Skin of body (tissue), 2 donors: ENCODE data around the gene ABHD17A. TPM values are rescaled to one million over a fixed set of nuclear protein-coding genes. Genes with fewer than 3 reads are reported as not detected.
"Not testable (repeated sequence)": the region's sequence is repeated elsewhere in the genome, so short reads cannot be mapped to it uniquely, and the experiment has no call there.

ENCODE experiments used
- DNase-seq: peaks from one replicate; lab custom pipeline; 2025; lab: John Stamatoyannopoulos, UW
- total RNA-seq: library from RNA; depleted of rRNA; stranded (reverse); fragments of >200 nt; gene quantifications from one replicate; pipeline ENCODE4 v1.2.3, GENCODE V29; 2014

Gene ABHD17A
- total RNA-seq, 1 donor from 2014 or later, result 28.3 TPM

DNA sequence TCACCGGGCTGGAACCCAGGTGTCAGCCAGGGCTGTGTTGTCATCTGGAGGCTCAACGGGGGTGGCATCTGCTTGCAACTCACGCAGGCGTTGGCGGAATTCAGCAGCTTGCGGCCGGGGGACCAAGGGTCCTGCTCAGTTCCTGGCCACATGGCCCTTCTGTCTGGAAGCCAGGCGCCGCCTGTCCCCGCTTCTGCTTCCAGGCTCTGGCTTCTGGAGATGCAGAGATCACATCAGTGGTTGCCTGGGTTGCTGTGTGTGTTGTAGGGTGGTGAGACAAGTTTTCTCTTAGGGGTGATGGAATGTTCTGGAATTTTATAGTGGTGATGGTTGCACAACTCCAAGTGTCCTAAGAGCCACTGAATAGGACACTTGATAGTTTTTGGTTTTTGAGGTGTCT lies 24.9 kb upstream of the ABHD17A start:
- DNase-seq, result no peak

DNA sequence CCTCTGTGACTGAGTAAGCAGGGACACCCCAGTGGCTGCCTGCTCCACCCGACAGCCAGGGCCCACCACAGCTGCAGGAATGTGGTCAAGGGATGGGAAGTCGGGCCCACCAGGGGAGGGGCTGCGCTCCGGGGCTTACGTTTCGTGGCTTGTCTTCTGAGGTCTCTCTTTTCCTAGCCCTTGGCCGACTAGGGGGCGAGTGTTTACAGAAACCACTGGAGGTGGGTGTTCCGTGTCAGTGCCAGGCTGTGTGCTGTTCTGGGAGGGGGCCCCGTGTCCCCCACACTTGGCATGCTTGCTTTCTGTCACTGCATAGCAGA lies 24.4 kb upstream of the ABHD17A start:
- no peak for DNase-seq

DNA sequence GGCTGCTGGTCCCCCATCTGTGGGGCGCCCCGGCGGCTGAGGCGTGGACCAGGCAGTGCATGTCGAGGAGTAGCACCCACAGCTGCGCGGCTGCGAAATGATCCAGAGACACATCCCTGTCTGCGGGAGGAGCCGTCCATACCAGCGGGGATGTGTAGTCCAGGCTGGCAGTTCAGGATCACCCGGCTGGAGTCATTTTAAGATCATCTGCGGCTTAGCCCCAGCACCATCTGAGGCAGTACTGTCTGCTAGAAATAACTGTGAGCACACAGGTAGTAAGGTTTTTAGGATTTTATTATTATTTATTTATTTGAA lies 23.0 kb upstream of the ABHD17A start:
- no peak for DNase-seq

DNA sequence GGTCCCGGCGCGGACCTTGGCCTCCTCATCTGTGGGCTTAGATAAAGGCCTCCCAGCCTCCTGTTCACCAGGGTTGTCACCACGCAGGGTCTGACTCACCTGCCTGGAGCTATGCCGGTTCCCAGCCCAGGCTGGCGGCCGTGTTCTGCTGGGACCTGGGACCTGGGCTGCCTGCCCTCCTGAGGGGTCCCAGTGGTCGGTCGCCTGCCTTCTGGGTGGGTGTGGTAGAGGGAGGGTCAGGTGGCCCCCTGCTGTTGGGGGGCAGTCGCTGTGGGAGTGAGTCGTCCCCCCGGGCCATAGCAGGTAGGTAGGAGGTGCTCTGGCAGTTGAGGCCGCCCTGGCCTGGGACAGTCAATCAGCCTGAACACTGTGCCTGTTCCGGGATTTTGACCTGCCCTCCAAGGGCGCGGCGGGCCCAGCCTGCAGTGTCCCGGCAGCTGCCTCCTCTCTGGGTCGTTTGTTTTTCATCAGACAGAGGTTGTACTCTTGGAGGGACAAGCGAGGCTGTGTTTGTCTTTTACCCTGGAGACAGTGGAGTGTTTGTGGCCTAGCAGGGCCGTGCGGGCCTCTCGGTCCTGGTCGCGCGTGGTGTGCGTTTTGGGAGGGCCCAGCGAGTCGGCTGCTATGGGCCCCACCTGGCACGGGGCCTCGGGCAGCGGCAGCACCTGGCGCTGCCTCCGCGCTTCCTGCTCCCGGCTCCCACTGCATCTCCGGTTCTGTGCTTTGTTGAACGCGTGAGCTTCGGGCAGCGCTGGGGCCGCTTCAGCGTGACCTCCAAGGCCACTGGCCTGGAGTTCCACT lies 22.5 kb upstream of the ABHD17A start:
- no peak for DNase-seq

DNA sequence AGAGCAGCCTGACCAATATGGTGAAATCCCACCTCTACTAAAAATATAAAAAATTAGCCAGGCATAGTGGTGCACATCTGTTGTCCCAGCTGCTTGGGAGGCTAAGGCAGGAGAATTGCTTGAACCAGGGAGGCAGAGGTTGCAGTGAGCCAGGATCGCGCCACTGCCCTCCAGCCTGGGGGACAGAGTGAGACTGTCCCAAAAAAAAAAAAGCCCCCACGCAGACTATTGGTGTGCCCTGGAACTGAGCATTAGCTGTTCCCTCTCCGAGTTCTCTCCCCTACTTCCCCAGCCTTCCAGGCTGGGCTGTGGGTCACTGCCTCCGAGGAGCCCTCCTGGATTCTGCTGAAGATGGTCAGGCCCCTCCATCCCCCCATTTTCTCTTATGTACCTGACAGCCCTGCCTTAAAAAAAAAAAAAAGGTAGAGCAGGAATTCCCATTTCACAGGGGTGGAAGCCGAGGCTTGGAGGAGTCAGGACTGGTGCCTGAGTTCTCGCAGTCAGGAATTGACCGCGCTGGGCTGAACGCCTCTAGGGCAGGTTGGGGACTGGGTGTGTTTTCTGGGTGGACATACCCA lies 21.8 kb upstream of the ABHD17A start:
- DNase-seq, result no peak

DNA sequence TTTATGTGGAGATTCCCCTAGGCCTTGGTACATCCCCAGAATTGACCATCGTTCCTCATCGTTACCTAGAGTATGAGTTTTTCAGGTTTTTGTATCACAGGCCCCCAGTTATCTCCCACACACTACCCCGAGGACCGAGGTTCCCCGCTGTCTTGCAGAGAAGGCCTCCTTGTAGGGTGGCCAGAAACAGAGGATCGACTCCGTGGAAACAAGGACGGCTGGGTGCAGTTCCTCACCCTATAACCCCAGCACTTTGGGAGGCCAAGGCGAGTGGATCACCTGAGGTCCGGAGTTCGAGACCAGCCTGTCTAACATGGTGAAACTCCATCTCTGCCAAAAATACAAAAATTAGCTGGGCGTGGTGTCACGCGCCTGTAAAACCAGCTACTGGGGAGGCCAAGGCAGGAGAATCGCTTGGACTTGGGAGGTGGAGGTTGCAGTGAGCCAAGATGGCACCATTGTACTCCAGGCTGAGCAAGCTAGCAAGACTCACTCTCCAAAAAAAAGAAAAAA lies 20.6 kb upstream of the ABHD17A start:
- DNase-seq, result no peak

DNA sequence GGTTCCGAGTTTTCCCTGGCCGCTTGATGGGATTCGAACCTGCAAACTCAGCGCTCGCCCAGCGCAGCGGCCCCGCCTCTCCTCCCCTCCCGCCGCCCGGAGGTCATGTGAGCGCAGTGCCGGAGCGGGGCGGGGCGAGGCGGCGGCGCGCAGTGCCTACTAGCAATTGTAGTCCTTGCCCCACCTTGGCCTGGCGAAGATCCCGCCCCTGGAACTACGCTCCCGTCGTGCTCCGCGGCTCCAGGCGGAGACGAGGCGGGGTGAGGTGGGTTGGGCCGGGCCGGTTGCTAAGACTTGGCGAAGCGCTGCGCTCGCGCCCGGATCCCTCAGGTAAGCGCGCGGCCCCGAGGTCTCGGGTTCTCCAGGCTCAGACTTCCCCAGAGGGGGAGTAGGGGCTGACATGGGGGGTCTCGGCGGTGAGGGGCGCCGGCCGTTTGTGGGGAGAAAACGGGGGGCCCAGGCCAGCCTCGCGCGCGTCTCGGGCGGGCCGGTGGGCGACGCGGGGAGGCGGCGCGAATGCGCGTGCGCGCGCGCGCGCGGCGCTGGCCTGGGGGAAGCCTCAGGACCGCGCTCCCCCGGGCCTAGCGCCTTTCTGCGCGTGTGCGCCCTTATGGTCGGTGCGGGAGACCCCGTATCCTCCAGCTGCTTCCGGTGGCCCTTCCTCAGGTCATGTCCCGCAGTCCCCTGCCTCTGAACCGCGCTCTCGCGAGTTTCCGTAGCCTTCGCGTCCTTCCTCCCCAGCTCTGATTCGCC lies 20.0 kb upstream of the ABHD17A start, which contains the start of the genes ADAT3 and SCAMP4:
TSS of gene ADAT3 (plus strand) at position 290 of the 753 bp plus-strand sequence. CDS start 6,649 bp downstream, outside the sequence.
TSS of gene SCAMP4 (plus strand) at position 290 of the 753 bp plus-strand sequence. CDS start 9,621 bp downstream, outside the sequence.
- DNase-seq, result peak; percentile 98

DNA sequence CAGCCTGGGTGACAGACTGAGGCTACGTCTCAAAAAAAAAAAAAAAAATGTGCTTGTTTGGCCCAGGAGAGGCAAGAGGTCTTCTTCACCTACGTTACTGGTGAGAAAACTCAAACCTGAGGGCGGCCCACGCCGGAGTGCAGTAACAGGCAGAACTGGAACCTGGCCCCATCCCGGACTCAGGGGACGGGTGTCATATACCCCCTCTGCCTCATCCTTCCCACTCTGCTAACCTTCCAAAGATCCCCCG lies 19.5 kb upstream of the ABHD17A start:
- DNase-seq, result no peak

DNA sequence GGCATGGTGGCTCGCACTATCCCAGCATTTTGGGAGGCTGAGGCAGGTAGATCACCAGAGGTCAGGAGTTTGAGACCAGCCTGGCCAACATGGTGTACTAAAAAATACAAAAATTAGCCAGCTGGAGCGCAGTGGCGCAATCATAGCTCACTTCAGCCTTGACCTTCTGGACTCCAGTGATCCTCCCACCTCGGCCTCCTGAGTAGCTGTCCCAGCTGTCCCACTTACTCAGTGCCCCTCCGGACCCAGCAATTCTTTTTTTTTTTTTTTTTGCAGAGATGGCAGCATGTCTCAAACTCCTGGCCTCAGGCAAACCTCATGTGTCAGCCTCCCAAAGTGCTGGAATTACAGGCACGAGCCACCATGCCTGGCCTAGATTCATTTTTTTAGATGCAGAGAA lies 17.6 kb upstream of the ABHD17A start:
- DNase-seq, result no peak

DNA sequence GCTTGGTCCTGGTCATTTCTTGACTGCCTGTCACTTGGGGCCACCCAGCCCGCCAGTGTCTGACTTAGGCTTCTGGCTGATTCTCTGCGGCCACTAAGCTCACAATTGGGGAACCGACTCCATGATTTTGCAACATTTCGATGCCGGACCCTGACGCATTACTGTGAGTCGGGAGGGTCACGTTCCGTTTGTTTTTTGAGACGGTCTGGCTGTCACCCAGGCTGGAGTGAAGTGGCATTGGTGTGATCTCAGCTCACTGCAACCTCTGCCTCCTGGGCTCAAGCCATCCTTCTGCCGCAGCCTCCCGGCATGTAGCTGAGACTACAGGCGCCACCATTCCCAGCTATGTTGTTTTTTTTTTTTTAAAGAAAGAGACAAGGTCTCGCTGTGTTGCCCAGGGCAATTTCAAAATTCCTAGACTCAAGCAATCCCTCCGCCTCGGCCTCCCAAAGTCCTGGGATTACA lies 16.7 kb upstream of the ABHD17A start:
- no peak for DNase-seq

DNA sequence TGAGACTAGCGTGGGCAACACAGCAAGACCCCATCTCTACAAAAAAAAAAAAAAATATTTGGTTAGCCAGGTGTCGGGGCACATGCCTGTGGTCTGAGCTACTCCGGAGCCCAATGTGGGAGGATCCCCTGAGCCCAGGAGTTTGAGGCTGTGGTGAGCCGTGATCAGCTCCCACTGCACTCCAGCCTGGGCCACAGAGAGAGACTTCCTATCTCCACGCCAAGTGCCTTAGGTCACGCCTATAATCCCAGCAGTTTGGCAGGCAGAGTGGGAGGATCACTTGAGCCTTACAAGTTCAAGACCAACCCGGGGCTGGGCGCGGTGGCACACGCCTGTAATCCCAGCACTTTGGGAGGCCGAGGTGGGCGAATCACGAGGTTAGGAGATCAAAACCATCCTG lies 11.2 kb upstream of the ABHD17A start:
- no peak for DNase-seq

DNA sequence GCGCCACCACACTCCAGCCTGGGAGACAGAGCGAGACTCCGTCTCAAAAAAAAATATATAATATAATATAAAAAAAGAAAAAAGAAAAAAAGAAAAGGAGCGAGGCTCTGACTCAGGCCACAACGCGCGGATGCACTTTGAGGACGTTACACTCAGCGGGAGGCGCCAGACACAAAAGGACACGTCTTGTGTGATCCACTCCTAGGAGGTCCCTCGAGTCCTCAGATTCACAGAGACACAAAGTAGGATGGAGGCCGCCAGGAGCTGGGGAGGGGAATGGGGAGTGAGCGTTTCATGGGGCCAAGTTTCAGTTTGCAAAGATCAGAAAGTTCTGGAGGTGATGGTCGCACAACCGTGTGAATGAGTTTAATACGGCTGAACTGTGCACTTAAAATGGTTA lies 8.5 kb upstream of the ABHD17A start:
- DNase-seq, result no peak

DNA sequence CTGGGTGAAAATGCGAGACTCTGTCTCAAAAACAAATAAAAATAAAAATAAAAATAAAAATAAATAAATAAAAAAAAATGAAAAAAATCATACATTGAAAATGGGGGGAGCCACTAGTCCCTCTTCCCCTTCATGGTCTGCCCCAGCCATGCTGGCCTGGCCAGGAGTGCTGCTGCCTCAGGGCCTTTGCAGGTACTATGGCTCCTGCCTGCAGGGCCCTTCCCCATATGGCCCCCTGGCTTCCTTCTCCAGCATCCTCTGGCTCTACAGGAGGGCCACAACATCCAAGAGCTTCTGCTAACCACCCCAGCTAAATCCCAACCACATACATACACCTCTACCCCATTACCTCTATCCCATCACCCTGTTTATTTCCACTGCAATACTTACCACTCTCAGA lies 4.6 kb upstream of the ABHD17A start:
- DNase-seq, result no peak

DNA sequence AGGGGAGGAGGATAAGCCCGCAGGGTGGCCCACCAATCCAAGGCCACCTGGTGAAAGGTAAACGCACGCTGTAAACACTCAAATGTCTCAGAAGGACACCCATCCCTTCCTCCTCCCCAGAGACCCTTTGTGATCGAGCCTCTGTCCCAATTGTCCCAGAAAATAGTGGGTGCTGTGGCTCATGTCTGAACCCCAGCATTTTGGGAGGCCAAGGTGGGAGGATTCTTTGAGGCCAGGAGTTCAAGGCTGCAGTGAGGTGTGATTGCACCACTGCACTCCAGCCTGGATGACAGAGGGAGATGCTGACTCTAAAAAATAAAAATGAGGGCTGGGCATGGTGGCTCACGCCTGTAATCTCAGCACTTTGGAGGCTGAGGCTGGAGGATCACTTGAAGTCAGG lies 3.1 kb upstream of the ABHD17A start:
- no peak for DNase-seq

DNA sequence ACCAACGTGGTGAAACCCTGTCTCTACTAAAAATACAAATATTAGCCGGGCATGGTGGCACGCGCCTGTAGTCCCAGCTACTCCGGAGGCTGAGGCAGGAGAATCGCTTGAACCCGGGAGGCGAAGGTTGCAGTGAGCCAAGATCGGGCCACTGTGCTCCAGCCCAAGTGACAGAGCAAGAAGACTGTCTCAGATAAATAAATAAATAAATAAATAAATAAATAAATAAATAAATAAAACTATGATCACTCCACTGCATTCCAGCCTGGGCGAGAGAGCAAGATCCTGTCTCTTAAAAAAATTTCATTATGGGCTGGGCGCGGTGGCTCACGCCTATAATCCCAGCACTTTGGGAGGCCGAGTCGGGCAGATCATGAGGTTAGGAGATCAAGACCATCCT lies 1.1 kb upstream of the ABHD17A start:
- DNase-seq, result not testable (repeated sequence)

DNA sequence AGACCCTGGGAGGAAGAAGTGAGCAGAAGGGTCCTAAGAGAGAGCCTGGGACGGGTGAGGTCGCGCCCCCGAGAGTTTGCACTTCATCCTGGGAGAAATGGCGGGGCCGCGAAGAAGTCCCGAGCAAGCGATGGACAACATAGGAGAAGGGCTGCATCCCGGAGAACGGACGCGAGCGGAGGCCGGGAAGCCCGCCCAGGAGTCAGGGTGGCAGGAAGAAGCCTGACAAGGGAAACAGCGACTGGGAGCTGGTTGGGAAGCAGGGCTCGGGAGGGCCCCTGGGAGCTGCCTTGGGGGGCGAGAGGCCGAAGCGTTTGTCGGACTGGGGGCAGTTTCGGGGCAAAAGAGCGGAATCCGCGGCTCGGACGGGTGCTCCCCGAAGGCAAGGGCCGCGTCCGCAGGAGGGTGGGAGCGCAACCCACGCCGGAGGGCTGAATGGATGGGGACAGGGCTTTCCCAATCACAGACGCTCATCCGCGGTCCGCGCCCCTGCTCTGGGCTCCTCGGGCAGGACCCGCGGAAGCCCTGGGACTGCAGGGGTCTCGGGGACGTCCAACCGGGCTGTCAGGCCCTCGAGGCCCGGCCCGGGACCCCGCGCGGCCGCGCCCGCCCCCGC lies 469 bp downstream of the ABHD17A start:
- no peak for DNase-seq

DNA sequence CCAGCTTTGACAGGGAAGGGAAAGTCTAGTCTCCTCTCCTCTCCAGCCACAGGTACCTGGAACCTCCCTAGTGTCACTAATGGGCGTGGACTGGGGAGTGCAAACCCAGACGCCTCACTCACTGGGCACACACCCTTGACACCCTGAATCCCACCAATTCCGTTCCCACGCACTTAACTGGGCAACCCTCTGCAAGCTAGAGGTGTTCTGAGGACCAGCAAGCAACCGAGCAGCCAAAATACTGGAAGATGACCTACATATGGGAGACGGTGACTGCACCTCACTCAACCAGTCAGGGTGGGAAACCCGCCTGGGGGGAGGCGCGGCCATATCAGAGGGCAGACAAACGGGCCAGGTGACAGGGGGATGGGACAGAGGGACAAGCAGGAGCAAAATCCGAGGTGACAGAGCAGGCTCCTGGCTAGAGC lies 991 bp downstream of the ABHD17A start:
- DNase-seq, result no peak

DNA sequence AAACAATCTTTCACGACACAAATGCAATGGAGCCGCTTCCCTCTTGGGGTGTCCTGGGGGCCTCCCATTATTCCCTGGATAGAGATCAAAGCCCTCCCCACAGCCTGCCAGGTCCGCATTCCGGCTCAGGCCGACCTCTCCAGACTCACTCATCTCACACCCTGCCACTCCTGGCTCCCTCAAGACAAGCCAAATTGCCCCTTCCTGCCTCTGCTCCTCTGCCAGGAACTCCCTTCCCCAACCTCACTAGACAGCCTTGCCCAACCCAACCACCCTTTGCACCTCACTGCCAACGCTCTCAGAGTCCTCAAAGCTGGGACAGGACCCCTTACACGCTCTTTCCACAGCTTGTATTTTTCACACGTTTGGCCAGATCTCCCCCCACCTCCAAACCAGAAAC lies 1.5 kb downstream of the ABHD17A start:
- no peak for DNase-seq

DNA sequence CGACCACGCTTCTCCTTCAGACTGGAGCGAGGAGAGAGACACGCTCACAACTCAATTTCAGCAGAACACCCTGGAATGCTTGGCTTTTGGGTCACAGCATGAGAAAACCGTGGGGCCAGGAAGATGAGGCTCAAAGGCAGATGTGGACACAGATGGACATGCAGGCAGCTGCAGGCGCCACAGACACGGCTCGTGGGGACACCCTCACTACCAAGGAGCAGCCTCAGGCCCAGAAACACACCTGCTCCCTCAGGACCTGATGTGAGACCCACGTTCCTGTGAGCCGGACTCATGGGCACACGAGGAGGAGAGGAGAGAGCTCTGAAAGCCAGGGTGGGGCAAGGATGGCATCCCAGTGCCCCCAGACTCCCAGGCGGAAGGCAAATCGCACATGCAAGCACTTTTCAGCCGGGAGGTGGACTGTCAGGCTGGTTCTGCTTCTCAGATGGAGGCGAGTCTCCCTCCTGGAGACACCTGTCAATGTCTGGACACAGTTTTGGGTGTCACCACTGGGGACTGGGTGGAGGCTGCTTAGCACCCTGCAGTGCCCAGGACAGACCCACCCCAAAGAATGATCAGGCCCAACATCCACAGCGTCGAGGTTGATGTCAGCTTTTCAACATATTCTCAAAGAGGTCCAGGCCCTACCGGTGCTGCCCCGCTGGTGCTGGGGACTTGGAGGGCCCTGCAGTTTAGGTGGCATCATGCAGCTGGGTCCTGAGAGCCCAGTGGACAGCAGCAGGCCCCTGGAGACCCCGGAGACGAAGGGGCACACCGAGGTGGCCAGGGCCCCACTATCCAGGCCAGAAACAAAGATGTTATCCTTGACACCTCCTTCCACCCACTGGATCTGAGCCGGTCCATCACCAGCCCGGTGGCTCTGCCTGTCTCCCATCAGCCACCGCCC lies 2.3 kb downstream of the ABHD17A start:
- DNase-seq, result no peak

DNA sequence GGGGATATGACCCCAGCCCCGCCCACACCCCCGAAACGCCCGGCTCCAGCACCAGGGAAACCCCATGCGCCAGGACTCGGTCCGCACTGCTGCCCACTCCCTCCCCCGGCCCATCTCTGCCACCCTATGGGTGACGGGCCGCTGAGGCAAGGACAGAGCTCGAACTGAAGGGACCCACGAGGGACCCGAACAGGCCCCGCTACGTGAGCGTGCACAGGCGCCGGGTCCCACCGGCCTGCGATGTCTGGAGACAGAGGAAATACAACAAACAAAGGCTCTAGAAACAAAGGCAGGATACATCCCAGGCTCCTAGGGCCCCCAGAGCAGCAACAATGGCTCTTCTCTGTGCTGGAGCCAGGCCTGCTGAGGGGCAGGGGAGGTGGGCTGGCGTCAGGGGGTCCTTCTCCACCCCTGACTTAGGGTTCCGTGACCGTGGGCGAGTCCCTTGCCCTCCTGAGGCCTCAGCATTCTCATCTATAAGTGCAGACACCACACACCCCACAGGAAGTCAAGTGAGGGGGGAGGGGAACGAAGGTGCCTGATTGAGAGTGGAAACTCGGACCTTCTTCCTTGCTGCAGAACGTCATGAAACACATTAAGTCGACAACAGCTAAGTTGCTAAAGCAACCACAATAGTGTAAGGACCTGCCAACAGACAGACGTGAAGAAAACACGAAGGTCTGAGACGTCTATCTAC lies 3.1 kb downstream of the ABHD17A start:
- DNase-seq, result no peak
